T-helper 9 cell (primary cell): ENCODE results near the gene GATM.
"Not testable (repeated sequence)": the region's sequence is repeated elsewhere in the genome, so short reads cannot be mapped to it uniquely, and the experiment has no call there.

Source experiments
- DNase-seq: peaks from one replicate; pipeline ENCODE4 v3.0.0-alpha.2; 2020

GATM gene

DNA sequence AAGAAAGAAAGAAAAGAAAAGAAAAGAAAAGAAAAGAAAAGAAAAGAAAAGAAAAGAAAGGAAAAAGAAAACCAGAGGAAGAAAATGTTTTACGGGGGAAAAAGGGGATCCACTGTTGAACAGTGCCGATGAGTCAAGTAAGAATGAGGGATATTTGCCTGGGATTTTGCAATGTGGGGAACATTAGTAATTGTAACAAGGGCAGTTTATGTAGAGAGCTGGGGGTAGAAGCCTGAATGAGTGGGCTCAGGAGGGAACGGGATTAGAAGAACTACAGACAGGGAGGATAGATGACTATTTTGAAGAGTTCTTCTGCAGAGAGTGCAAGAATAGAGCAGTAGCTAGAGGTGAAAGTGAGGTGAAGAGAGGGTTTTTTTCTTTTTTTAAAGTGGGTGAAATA lies 28.7 kb downstream of the GATM start:
- DNase-seq: no peak

DNA sequence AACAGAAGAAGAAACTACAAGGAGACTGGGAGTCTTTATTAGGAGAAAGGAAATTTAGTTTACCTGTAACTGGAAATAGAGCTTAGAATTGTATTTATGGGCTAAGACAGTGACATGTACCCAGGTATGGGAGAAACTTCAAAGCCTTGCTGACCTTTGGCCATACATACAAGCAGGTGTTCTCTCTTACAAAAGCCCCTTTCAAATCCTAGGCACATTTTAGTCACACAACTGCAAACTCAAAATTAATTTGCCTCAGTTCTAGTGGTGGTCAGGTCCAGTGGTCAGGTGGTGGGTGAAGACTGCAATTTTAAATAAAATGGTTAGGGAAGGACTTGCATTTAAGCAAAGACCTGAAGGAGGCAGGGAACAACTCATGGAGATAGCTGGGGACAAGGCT lies 30.4 kb downstream of the GATM start:
- no peak for DNase-seq

DNA sequence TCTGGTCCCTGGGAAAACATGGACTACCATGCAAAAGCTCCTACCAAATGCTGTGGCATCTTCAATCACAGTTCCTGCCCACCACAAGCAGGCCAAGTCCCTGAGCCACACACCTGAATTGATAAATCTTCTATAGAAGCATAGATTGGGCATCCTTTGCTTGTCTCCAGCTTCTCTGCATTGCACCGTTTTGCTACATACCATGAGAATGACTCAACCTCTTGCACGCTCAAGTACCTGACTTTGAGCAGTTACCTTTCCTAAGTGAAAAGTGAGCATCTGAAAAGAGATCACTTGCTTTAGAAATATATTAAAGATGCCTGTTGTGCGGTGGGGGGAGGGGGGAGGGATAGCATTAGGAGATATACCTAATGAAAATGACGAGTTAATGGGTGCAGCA lies 31.3 kb downstream of the GATM start:
- DNase-seq: no peak

DNA sequence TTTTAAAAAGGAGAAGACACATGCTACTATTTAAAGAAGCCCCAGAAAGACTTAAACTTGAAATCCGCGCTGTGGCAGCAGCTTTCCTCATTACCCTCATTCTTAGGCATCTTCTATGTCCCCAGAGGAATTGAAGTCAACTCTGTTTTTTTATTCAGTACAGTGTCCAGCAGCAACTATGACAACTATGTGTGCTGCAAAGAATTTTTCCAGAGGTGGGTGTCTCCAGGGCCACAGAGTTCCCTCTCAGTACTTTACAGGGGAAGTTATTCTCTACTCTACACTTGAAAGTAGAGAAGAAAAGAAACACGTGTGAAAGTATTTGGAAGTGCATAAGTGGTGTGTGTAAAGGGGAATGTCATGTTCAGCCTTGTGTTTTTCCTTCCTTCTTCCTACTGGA lies 32.0 kb downstream of the GATM start:
- no peak for DNase-seq

DNA sequence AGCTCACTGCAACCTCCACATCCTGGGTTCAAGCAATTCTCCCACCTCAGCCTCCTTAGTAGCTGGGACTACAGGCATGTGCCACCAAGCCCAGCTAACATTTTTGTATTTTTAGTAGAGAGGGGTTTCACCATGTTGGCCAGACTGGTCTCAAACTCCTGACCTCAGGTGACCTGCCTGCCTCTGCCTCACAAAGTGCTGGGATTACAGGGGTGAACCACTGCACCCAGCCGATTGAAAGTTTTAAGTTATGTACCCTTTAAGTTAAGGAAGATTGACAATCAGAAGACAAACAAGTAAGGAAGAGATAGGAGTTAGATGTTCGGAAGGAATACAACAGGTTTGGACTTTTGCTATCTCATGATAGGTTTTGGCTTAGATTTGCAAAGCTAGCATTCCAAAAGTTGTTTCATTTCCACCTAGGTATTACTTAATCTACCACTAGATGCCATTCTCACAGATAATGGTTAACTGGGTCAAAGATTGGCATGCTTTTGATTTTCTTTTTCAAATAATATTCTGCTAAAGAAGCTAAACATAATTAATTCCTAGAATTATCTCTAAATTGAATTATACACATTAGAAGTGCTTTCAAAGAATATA lies 35.0 kb downstream of the GATM start:
- no peak for DNase-seq

DNA sequence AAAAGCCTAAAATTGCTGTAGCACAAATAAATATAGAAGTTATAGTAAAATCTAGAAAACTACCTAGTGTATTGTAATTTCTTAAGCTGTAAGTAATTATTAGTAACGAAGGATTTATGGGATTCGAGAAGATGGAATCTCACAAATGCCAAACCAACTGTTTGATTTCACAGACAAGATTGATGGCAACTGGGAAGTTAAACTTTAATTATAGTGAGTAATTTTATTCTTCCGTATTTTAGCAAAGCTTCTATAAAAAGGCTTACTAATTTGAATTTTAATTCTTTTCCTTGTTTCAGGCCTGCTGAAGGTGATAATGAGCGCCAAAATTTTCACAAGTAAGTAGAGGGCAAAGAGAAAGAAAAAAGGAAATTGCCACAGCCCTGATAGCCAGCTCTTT lies 36.6 kb downstream of the GATM start:
- DNase-seq: no peak

DNA sequence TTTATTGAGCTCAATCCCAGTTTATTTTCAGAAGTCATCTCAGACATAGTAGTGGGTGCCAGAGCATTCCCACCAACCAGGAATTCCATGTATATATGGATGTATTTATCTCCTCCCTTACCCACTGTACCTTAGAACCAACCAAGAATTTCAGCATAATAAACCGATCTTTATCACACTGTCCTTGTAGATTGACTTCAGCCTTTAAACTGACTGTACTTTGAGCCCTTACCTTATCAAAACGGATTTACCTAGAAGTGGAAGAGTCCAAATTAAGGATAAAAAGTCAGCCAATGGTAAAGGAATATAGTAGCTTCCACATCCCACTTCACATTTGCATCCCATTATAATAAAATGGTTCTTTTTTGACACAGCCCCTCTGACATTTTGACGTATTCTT lies 37.9 kb downstream of the GATM start:
- DNase-seq: no peak

DNA sequence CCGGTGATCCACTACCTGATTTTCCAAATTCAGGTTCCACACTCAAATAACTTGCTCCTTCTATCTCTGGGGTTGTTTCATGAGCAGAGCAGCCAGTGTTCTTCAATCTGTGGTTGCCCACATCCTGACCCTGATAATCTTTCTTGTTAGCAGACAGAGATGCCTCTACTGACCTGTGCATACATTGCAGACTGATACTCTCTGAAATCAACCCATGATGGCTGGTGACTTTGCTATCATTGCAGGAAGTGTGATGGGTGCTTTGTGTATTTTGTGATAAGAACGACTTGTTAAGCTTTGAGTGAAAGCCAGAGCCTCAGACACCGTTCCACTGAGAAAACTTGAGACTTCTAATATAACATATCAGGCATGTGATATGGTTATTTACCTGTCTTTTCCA lies 39.9 kb downstream of the GATM start:
- no peak for DNase-seq

DNA sequence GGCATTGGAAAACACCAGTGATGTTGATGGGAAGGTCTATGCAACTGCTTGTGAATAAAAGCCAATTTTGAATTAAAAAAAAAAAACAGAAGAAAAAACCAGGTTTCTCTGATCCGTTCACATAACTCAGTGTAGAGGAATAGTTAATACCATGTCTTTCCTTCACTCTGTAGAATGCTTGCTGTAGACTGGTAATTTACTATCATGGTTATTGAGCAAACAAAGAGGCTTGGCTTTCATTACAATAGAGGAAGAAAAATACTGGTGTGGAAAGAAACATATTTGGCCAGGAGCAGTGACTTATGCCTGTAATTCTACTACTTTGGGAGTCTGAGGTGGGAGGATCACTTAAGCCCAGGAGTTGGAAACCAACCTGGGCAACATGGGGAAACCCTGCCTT lies 41.1 kb downstream of the GATM start:
- DNase-seq: no peak

DNA sequence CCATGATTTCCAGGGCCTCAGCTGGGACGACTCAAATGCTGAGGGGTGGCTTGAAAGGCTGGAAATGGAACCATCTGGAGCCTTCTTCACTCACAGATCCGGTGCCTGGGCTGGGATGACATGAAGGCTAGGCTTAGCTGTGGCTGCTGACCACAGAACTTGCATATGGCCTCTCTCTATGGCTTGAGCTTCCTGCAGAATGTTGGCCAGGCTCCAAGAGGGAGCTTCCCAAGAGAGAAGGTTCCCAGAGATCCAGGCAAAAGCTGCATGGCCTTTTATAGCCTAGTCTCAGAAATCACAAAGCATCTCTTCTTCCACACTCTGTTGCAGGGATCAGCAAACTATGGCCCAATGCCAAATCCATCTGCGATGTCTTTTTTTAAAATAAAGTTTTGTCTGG lies 44.8 kb downstream of the GATM start:
- no peak for DNase-seq

DNA sequence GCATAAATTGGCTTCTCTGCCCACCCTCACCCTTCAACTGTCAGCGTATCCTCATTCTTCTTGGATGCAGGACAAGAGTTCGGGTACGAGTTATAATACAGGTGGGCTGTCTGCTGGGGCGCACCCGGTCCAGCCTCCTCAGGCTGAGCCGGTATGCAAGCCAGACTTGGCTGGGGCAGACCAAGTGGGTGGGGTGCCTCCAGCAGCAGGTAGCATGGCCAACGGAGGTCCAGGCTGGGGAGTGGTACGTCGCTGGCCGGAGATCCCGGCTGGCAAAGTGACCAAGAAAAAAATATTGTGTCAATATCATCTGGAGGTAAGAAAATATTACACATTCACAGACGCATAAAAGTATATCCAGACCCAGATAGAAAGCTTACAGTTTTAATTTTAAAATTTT lies 45.6 kb downstream of the GATM start:
- no peak for DNase-seq

DNA sequence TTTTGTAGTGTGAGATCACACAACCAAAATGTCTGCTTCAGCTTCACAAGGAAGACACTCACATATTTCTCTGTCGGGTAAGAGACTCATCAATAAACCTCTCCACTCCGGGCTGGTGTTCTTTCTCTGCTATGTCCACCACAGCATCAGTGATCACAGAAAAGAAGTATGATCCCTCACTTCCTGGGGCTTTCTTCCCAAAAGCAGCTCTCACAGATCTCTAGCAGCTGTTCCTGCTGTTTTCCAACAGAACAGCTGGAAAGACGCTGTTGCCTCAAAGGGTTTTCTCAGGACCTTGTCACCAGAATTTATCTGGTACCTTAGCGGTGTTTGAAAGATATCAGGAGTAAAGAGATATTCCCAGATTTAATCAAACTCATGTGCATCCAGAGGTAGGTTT lies 46.4 kb downstream of the GATM start:
- no peak for DNase-seq

DNA sequence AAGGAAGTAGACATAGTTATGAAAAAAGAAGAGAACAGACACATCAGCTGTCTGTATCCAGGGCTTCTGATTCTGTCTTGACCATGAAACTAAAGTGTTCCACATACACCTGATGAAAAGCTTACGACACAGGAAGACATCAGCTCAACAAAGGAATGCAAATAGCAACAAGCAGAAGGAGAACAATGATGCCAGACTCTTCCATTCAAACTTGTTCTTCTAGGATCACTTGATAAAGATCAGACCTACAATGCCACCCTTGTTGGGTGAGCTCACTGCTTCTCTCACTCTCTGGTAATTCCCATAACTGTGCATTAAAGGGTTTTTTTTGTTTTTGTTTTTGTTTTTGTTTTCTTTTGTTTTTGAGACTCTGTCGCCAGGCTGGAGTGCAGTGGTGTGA lies 49.7 kb downstream of the GATM start:
- DNase-seq: no peak

DNA sequence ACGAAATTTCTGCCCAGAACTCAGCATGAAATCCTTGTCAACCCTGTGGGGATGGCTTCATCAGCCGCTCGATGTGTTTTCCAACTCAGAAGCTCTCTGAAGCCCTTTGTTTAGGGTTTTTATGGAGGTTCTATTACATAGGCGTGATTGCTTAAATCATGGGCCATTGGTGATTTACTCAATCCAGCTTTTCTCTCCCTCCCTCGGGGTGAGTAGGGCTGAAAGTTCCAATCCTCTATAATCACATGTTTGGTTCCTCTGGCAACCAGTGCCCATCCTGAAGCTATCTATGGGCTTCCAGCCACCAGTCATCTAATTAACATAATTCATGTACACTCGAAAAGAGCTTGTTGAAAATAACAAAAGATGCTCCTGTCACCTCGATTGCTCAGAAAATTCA lies 51.6 kb downstream of the GATM start:
- no peak for DNase-seq

DNA sequence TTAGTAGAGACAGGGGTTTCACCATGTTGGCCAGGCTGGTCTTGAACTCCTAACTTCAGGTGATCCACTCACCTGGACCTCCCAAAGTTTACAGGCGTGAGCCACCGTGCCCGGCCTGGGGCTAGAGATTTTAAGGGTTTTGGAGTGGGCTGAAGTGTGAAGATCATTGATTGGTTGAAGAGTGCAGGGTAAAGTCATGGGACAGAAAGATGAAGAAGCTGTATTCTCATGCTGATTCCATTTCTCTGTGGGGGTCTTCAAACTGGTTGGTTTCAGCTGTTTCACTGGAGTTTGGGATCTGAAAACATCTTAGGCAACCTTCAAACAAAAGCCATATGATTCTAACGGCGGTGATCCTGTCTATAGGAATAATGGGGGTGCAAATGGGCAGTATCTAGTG lies 52.1 kb downstream of the GATM start:
- no peak for DNase-seq

DNA sequence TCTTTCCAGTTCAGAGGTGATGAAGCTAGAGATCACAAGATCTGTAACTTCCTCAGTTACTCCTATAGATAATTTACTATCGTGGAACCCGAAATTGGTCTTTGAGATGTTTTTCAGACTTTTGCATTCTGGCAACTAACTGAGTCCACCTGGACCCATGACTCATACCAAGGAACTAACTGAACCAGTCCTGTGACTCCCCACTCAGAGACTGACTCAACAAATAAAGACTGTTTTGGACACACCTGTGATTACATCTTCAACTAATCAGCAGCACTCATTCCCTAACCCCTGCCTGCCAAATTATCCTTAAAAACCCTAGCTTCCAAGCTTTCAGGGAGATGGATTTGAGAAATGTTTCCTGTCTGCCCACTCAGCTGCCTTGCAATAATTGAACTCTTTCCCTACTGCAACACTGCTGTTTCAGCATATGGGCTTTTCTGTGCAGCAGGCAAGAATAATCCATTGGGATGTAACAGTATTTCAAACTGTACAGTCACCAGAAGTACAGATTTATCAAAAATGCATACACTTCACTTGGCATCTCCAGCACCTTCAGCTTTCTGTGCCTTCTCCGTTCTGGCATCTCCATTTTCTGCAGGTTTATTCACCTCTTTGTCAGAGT lies 57.7 kb downstream of the GATM start:
- DNase-seq: no peak

DNA sequence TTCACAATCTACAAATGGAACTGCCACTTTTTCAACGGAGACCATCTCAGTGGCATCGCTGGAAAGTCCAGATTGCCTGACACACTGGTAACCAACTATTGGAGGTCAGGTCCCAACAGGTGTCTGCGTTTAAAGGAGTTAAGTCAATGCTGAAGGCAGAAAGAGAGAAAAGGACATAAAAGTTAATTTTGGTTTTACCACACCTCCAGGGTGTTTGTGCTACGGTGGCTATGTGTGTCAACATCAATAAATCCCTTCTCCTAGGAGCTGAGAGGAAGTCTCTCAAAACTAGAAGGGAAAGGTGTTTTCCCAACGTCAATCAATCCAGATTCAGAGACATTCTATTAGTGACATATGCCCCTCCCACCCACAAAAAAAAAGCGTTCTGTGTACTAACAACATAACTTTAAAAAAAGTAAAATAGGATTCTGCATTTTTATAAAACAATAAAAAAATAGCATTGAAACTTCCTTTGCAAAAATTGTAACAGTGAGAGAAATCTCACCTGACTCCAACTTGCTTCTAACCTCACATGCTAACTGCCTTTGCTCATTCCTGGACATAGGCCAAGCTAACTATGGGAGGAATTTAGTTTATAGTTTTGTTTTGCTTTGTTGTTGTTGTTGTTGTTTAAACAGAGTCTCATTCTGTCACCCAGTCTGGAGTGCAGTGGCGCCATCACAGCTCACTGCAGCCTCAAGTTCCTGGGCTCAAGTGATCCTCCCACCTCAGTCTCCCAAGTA lies 58.7 kb downstream of the GATM start:
- no peak for DNase-seq

DNA sequence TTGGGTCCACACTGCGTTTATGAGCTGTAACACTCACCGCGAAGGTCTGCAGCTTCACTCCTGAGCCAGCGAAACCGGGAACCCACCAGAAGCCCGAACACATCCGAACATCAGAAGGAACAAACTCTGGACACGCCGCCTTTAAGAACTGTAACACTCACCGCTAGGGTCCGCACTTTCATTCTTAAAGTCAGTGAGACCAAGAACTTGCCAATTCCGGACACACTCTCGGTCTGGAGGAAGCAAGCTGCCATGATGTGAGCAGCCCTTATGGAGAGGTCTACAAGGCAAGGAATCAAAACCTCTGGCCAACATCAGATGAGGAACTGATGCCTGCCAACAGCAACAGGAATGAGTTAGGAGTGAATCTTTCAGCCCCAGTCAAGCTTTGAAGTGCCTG lies 63.4 kb downstream of the GATM start:
- DNase-seq: no peak

DNA sequence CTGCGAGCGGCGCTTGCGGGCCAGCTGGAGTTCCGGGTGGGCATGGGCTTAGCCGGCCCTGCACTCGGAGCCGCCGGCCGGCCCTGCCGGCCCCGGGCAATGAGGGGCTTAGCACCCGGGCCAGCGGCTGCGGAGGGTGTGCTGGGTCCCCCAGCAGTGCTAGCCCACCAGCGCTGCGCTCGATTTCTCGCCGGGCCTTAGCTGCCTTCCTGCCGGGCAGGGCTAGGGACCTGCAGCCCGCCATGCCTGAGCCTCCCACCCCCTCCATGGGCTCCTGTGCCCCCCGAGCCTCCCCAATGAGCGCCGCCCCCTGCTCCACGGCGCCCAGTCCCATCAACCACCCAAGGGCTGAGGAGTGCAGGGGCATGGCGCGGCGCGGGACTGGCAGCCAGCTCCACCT lies 64.2 kb downstream of the GATM start:
- DNase-seq: not testable (repeated sequence)
